ENCODE data around the gene GRWD1.

DNA sequence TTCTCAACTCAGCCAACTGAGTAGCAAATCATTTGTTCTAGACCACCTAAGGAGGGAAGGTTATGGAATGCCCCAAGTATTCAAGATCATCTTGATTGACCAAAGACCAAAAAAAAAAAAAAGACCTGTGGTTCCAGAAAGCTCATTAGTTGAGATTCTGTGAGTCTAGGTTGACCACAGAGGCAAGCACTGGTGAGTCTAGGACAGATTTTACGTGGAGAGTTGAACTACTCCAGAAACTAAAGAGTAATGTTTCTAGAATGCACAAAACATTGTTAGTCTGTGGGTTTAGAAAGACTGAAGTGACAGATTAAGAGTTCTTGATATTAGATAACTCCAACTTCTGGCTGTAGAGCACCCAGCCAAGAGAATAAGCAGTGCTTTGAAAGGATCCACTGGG is 19.4 kb downstream of the GRWD1 start:
- TF ChIP-seq, protein P1, sequence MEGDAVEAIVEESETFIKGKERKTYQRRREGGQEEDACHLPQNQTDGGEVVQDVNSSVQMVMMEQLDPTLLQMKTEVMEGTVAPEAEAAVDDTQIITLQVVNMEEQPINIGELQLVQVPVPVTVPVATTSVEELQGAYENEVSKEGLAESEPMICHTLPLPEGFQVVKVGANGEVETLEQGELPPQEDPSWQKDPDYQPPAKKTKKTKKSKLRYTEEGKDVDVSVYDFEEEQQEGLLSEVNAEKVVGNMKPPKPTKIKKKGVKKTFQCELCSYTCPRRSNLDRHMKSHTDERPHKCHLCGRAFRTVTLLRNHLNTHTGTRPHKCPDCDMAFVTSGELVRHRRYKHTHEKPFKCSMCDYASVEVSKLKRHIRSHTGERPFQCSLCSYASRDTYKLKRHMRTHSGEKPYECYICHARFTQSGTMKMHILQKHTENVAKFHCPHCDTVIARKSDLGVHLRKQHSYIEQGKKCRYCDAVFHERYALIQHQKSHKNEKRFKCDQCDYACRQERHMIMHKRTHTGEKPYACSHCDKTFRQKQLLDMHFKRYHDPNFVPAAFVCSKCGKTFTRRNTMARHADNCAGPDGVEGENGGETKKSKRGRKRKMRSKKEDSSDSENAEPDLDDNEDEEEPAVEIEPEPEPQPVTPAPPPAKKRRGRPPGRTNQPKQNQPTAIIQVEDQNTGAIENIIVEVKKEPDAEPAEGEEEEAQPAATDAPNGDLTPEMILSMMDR (IDR thresholded peaks at IDR 0.05 in 4 of 5, conservative IDR thresholded peaks at IDR 0.05 in 1 of 5): no peak
- TF ChIP-seq POLR2A (IDR thresholded peaks at IDR 0.05): no peak

Data from gastrocnemius medialis (tissue), 4 donors.